Stimulated activated CD8-positive, alpha-beta memory T cell treated with anti-CD3 and anti-CD28 coated beads, Interleukin-12 subunit alpha, Interleukin-12 subunit beta, amount 100 ng/mL, for 4 hours (primary cell): ENCODE data around the gene HLA-E.
A peak's percentile ranks its signal among the peaks of the same experiment; 100 is the strongest.
"Not testable (repeated sequence)": the region's sequence is repeated elsewhere in the genome, so short reads cannot be mapped to it uniquely, and the experiment has no call there.

Experiments
- DNase-seq: peaks from one replicate; pipeline ENCODE4 v3.0.0-alpha.2; 2020; ENCODE audit warnings: low read depth

The HLA-E gene

GRCh38 chr6:30507849-30508827 lies 18.8 kb downstream of the HLA-E start:
- DNase-seq = no peak

GRCh38 chr6:30508890-30509736 lies 19.8 kb downstream of the HLA-E start:
- DNase-seq = no peak

DNA sequence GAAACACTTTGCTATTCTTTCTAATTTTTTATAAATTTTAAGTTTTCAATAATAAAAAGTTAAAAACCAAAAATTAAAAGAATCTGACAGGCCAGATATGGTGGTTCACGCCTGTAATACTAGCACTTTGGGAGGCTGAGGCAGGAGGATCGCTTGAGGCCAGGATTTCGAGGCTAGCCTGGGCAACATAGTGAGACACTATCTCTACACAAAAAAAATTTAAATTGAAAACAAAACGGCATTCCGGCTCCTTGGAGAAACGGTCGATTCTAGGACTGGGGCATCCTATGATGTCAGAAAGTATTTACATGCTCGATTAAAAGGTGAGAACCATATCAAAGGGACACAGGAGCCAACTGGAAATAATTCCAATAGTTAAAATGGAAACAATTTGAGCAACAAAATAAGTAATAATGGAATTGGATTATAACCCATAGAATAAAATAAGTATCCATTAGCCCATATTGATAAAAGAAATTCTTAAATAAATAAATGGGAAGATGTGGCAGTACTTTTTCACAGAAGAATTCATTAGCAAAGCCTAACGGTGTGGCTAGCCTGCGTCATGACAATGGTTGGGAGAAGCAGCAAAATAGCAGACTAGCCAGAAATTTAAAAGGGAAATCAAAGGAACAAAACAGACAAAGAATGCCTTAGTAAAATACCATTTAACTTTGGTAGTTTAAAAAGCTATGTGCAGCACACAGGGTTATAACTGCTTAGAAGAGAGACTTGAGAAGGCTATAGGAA lies 21.3 kb downstream of the HLA-E start:
- DNase-seq = no peak

DNA sequence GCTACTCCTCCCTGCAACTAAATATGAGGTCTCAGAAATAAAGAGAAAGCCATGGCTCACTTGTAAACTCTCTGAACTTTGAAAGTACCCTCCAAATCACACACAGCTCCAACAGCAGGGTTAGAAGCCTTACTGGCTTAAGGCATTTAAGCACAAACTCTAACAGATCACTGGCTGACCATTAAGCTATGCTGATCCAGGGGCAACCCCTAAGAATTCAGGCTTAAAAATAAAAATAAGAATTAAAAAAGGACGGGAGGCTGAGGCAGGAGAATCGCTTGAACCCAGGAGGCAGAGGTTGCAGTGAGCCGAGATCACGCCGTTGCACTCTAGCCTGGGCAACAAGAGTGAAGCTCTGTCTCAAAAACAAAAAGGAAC lies 21.8 kb downstream of the HLA-E start:
- DNase-seq = no peak

- DNase-seq = no peak
These were observed 24.1 kb downstream of the HLA-E start for GRCh38 chr6:30513451-30513850.

GRCh38 chr6:30515106-30515505 lies 25.8 kb downstream of the HLA-E start:
- no peak for DNase-seq

DNA sequence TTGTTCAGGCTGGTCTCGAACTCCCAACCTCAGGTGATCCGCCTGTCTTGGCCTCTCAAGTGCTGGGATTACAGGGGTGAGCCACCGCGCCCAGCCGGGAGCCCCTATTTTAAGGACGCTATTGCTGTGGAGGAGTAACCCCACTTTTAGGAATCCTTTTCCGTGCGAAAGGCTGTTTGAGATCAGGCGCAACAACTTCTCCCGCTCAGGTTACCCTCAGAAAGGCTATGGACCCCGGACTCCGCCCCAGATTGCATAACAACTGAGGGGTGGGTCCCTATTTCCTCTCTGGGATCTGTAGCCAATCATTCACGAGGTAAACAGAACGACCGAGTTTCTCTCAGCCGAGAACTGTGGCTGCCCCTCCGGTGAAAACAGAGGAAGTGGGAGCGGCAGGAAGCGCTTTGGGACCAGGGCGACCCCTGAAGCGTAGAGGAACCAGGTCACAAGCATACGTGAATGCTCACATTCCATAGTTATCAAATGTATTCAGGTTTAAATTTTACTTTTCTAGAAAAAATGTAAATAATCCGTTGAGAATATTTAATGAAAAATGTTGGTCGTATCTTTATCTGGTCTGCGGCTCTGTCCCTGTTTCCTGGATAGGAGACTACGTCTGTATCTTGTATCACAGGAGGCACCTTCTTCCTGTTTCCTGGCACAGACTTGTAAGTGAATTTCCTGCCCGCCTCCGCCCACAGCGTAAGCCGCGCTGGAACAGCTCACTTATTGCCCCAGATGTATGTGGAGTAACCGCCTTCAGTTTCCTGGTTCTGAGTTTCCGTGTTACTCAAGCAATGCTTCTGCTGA lies 26.8 kb downstream of the HLA-E start:
- peak; percentile 79 for DNase-seq

- DNase-seq = not testable (repeated sequence)
These were observed 27.4 kb downstream of the HLA-E start for GRCh38 chr6:30516754-30517076.

DNA sequence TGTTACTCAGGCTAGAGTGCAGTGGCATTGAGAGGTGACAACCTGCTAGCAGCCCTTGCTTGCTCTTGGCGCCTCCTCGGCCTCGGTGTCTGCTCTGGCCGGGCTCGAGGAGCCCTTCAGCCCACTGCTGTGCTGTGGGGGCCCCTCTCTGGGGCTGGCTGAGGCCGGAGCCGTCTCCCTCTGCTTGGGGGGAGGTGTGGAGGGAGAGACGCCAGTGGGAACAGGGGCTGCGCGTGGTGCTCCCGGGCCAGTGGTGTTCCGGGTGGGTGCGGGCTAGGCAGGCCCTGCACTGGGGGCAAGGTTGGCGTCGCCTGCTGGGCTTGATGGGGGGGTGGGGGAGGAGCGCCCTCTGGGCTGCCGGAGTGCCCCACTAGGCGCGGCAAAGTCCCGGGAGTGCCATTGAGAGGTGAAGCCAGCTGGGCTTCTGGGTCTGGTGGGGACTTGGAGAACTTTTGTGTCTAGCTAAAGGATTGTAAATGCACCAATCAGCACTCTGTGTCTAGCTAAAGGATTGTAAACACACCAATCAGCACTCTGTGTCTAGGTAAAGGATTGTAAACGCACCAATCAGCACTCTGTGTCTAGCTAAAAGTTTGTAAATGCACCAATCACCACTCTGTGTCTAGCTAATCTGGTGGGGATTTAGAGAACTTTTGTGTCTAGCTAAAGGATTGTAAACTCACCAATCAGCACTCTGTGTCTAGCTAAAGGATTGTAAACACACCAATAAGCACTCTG lies 28.6 kb downstream of the HLA-E start:
- DNase-seq = not testable (repeated sequence)

- not testable (repeated sequence) for DNase-seq
These were observed 29.3 kb downstream of the HLA-E start for GRCh38 chr6:30518505-30519145.

DNA sequence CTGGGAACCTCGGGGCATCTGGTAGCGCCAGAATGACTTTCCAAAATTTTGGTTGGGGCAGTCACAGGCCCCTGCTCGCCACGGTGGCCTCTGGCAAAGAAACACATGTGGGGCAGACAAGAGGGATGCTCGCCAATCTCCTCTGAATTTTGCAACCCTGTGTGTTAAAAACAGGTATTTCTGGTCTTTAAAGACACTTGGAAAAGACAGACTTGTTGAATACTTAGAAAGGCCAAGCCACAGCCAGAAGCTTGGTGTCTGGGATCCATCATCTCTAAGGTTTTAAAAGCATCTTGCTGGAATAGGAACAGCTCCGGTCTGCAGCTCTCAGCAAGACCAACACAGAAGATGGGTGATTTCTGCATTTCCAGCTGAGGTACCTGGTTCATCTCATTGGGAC lies 31.2 kb downstream of the HLA-E start:
- no peak for DNase-seq

- DNase-seq = not testable (repeated sequence)
These were observed 31.8 kb downstream of the HLA-E start for GRCh38 chr6:30521082-30521481.

DNA sequence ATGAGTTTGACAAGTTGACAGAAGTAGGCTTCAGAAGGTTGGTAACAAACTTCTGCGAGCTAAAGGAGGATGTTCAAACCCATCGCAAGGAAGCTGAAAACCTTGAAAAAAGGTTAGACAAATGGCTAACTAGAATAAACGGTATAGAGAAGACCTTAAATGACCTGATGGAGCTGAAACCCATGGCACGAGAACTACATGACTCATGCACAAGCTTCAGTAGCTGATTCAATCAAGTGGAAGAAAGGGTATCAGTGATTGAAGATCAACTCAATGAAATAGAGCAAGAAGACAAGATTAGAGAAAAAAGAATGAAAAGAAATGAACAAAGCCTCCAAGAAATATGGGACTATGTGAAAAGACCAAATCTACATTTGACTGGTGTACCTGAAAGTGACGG lies 32.6 kb downstream of the HLA-E start:
- not testable (repeated sequence) for DNase-seq

DNA sequence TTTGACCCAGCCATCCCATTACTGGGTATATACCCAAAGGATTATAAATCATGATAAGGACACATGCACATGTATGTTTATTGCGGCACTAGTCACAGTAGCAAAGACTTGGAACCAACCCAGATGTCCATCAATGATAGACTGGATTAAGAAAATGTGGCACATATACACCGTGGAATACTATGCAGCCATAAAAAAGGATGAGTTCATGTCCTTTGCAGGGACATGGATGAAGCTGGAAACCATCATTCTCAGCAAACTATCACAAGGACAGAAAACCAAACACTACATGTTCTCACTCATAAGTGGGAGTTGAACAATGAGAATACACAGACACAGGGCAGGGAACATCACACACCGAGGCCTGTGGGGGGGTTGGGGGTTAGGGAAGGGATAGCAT lies 37.1 kb downstream of the HLA-E start:
- not testable (repeated sequence) for DNase-seq

- not testable (repeated sequence) for DNase-seq
These were observed 40.1 kb downstream of the HLA-E start for GRCh38 chr6:30529349-30529875.

- DNase-seq = no peak
These were observed 40.7 kb downstream of the HLA-E start for GRCh38 chr6:30530014-30530413.

DNA sequence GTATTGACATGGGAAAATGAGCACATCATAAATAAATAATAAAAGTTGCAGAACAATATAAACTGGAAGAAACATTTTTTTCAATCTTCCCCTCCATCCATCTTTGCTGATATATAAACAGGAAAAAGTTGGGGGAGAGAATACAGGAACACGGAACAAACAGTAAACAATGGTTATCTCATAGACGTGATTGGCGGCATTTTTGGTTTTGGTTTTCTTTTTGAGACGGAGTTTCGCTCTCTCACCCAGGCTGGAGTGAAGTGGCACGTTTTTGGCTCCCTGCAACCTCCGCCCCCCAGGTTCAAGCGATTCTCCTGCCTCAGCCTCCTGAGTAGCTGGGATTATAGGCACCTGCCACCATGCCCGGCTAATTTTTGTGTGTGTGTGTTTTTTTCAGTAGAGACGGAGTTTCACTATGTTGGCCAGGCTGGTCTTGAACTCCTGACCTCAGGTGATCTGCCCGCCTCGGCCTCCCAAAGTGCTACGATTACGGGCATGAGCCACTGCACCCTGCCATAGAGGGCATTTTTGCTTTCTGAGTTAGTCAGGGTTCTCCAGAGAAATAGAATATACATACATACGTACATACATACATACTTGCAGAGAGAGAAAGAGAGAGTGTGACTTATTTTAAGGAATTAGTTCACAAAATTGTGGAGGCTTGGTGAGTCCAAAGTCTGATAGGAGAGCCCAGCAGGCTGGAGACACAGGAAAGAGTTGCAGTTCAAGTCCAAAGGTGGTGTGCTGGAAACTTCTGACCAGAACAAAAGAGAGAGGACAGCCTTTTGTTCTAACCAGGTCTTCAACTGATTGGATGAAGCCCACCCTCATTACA lies 44.4 kb downstream of the HLA-E start:
- no peak for DNase-seq

GRCh38 chr6:30537931-30538330 lies 48.6 kb downstream of the HLA-E start:
- DNase-seq = no peak
